IMR-90 (cell line): Measurements from ENCODE around the gene CASP2. TPM values are rescaled to one million over a fixed set of nuclear protein-coding genes. Genes with fewer than 3 reads are reported as not detected.

Experiments
- ATAC-seq: fragments of 200-7000 bp; cut with Tn5 transposase; 2 replicates; pipeline ENCODE4 v1.9.1; 2020; ENCODE audit warnings: low read depth, mild to moderate bottlenecking, moderate library complexity
- BruUV-seq: library from RNA; stranded (reverse); fragments of 400-500 nt; replicated peaks from 2 replicates; lab custom pipeline; 2021; lab: Mats Ljungman, UMichigan
- CTCF ChIA-PET: fragments of 300-600 bp; formaldehyde crosslinking; extraction: SDS; loops from one replicate; lab custom pipeline; 2021; ENCODE audit warnings: antibody characterized with exemption; lab: Yijun Ruan, JAX
- POLR2A ChIA-PET: fragments of 300-600 bp; sonication (Branson Sonifier 250); formaldehyde crosslinking; loops from one replicate; lab custom pipeline; 2022; ENCODE audit warnings: antibody characterized with exemption; ENCODE audit not compliant: unreplicated experiment; lab: Charles Lee
- DNase-seq: peaks from one replicate; pipeline ENCODE4 v3.0.0; 2013
- H2AFZ ChIP-seq: replicated peaks from 2 replicates; pipeline ENCODE3; 2013; ENCODE audit warnings: low read length, mild to moderate bottlenecking; ENCODE audit not compliant: poor library complexity
- H2AK5ac ChIP-seq: 2 replicates; pipeline ENCODE4 v1.6.1; 2013; ENCODE audit warnings: low read depth, low read length, inconsistent platforms
- H2AK9ac ChIP-seq: replicated peaks from 2 replicates; pipeline ENCODE3; 2013; ENCODE audit warnings: mild to moderate bottlenecking, low read depth, low read length, moderate library complexity; ENCODE audit not compliant: poor library complexity
- H2BK120ac ChIP-seq: 2 replicates; pipeline ENCODE4 v1.6.1; 2013; ENCODE audit warnings: low read depth, low read length, inconsistent platforms
- H2BK15ac ChIP-seq: 3 replicates; pipeline ENCODE4 v1.6.1; 2013; ENCODE audit warnings: low read depth, low read length, inconsistent platforms
- H2BK20ac ChIP-seq: 2 replicates; pipeline ENCODE4 v1.6.1; 2013; ENCODE audit warnings: low read depth, mild to moderate bottlenecking, inconsistent platforms, low read length, moderate library complexity
- H2BK5ac ChIP-seq: 2 replicates; pipeline ENCODE4 v1.6.1; 2013; ENCODE audit warnings: mild to moderate bottlenecking, low read depth, low read length, inconsistent platforms; ENCODE audit not compliant: poor library complexity, severe bottlenecking
- H3K14ac ChIP-seq: replicated peaks from 2 replicates; pipeline ENCODE4 v1.6.1; 2013; ENCODE audit warnings: low read depth, low read length, inconsistent platforms
- H3K18ac ChIP-seq: 2 replicates; pipeline ENCODE4 v1.6.1; 2013; ENCODE audit warnings: low read depth, low read length, control low read depth
- H3K23ac ChIP-seq: 2 replicates; pipeline ENCODE4 v1.6.1; 2013; ENCODE audit warnings: low read depth, low read length, inconsistent platforms
- H3K27ac ChIP-seq: 2 replicates; pipeline ENCODE4 v1.5.1; 2013; ENCODE audit warnings: mild to moderate bottlenecking, control low read depth, low read length; ENCODE audit not compliant: insufficient read depth
- H3K27me3 ChIP-seq: 2 replicates; pipeline ENCODE4 v1.6.1; 2013; ENCODE audit warnings: low read length; ENCODE audit not compliant: control insufficient read depth, insufficient read depth
- H3K36me3 ChIP-seq: 2 replicates; pipeline ENCODE4 v1.6.1; 2013; ENCODE audit warnings: low read length, mixed read lengths; ENCODE audit not compliant: control insufficient read depth, insufficient read depth
- H3K4ac ChIP-seq: 2 replicates; pipeline ENCODE4 v1.6.1; 2013; ENCODE audit warnings: low read depth, low read length, inconsistent platforms
- H3K4me1 ChIP-seq: 2 replicates; pipeline ENCODE4 v1.6.1; 2013; ENCODE audit warnings: low read length, mixed read lengths; ENCODE audit not compliant: control insufficient read depth, insufficient read depth
- H3K4me2 ChIP-seq: 2 replicates; pipeline ENCODE4 v1.6.1; 2013; ENCODE audit warnings: low read depth, mild to moderate bottlenecking, control low read depth, low read length, moderate library complexity
- H3K4me3 ChIP-seq: 2 replicates; pipeline ENCODE4 v1.5.1; 2013; ENCODE audit warnings: low read depth, mild to moderate bottlenecking, control low read depth, low read length, moderate library complexity; ENCODE audit not compliant: insufficient read depth
- H3K56ac ChIP-seq: 2 replicates; pipeline ENCODE4 v1.6.1; 2013; ENCODE audit warnings: low read length, inconsistent platforms; ENCODE audit not compliant: insufficient read depth; ENCODE audit errors: extremely low read depth
- H3K79me1 ChIP-seq, 2 experiments: 2 replicates each; pipeline ENCODE4 v1.6.1; 2013; ENCODE audit warnings: low read length in 2 of 2, inconsistent platforms in 1 of 2, low read depth in 1 of 2
- H3K9ac ChIP-seq: 2 replicates; pipeline ENCODE4 v1.6.1; 2013; ENCODE audit warnings: low read depth, low read length, control low read depth
- H3K9me1 ChIP-seq: 2 replicates; pipeline ENCODE4 v1.6.1; 2013; ENCODE audit warnings: low read length, inconsistent platforms; ENCODE audit not compliant: insufficient read depth
- H3K9me3 ChIP-seq: 2 replicates; pipeline ENCODE4 v1.6.1; 2013; ENCODE audit warnings: low read length; ENCODE audit not compliant: control insufficient read depth, insufficient read depth
- H4K20me1 ChIP-seq: 2 replicates; pipeline ENCODE4 v1.6.1; 2013; ENCODE audit warnings: low read length, inconsistent platforms; ENCODE audit not compliant: insufficient read depth
- H4K5ac ChIP-seq: 2 replicates; pipeline ENCODE4 v1.6.1; 2013; ENCODE audit warnings: mild to moderate bottlenecking, low read depth, low read length, control low read depth
- H4K8ac ChIP-seq, 2 experiments: 2 replicates each; pipeline ENCODE4 v1.6.1; 2013; ENCODE audit warnings: low read depth in 2 of 2, low read length in 2 of 2, control low read depth in 1 of 2, inconsistent platforms in 1 of 2
- H4K91ac ChIP-seq: 2 replicates; pipeline ENCODE4 v1.6.1; 2013; ENCODE audit warnings: low read depth, low read length, inconsistent platforms; ENCODE audit not compliant: insufficient read depth
- BHLHE40 ChIP-seq: fragments of 150-350 bp; IDR thresholded peaks from 2 replicates; pipeline ENCODE4 v1.6.1; 2016; ENCODE audit warnings: mild to moderate bottlenecking, low read depth, low read length
- CHD1 ChIP-seq: IDR thresholded peaks from 2 replicates; pipeline ENCODE4 v1.6.1; 2012; ENCODE audit warnings: low read depth, low read length, improper control_type of control experiment
- FOS ChIP-seq: fragments of 150-350 bp; IDR thresholded peaks from 2 replicates; pipeline ENCODE4 v1.6.1; 2016; ENCODE audit warnings: low read depth, low read length
- MAZ ChIP-seq: IDR thresholded peaks from 2 replicates; pipeline ENCODE4 v1.6.1; 2012; ENCODE audit warnings: low read depth, mild to moderate bottlenecking, low read length, improper control_type of control experiment, moderate library complexity, borderline replicate concordance
- MXI1 ChIP-seq: IDR thresholded peaks from 2 replicates; pipeline ENCODE4 v1.6.1; 2012; ENCODE audit warnings: low read depth, mild to moderate bottlenecking, low read length, moderate library complexity, borderline replicate concordance
- NFE2L2 ChIP-seq: fragments of 150-350 bp; IDR thresholded peaks from 2 replicates; pipeline ENCODE4 v1.6.1; 2016; ENCODE audit warnings: low read depth, mild to moderate bottlenecking, low read length
- RAD21 ChIP-seq: IDR thresholded peaks from 2 replicates; pipeline ENCODE4 v1.6.1; 2012; ENCODE audit warnings: low read length, improper control_type of control experiment
- RCOR1 ChIP-seq: IDR thresholded peaks from 2 replicates; pipeline ENCODE4 v1.6.1; 2012; ENCODE audit warnings: mild to moderate bottlenecking, low read length, improper control_type of control experiment; ENCODE audit not compliant: insufficient replicate concordance
- WGBS, 2 experiments: methylation state at CpG; one replicate each; pipeline versions ENCODE4 v1.1.5 to v1.1.7; 2013; ENCODE audit warnings: missing lambda C conversion rate in 2 of 2; ENCODE audit not compliant: insufficient read length in 1 of 2; ENCODE audit errors: extremely low coverage in 2 of 2; 5-methylcytosine and 5-hydroxymethylcytosine counted together
- dilution Hi-C: fragments of 300-500 bp; cut with HindIII; formaldehyde crosslinking; loops from one replicate; pipeline ENCODE4 v1.14.3; 2018; ENCODE audit warnings: low sequenced_read_pairs; ENCODE audit not compliant: unreplicated experiment
- in situ Hi-C: fragments of 300-500 bp; cut with MboI; formaldehyde crosslinking; loops from 3 replicates; pipeline ENCODE4 v1.14.3; 2019; ENCODE audit warnings: low sequenced_read_pairs, inconsistent platforms, mixed read lengths
- intact Hi-C: fragments of 100-400 bp; cut with micrococcal nuclease; formaldehyde crosslinking; loops from 2 replicates; pipeline ENCODE4 v1.10.0; 2022
- polyA plus RNA-seq, 3 experiments: library from polyadenylated mRNA; depleted of rRNA; stranded (reverse); fragments of >200 nt; gene quantifications; 2 replicates each; pipeline ENCODE4 v1.2.3, GENCODE V29; 2012; ENCODE audit warnings: low replicate concordance in 1 of 3
- total RNA-seq: library from RNA; depleted of rRNA; stranded (reverse); fragments of >200 nt; gene quantifications from 2 replicates; pipeline ENCODE4 v1.2.3, GENCODE V29; 2012
- TF ChIP-seq, protein P1 (sequence below): fragments of 150-350 bp; IDR thresholded peaks from 2 replicates; pipeline ENCODE4 v1.6.1; 2017; ENCODE audit warnings: mild to moderate bottlenecking, antibody characterized with exemption, low read length, low read depth
- TF ChIP-seq, protein P2 (sequence below): fragments of 150-350 bp; IDR thresholded peaks from 2 replicates; pipeline ENCODE4 v1.6.1; 2016; ENCODE audit warnings: low read depth, mild to moderate bottlenecking, low read length, moderate library complexity, borderline replicate concordance
- TF ChIP-seq, protein P3 (sequence below): conservative IDR thresholded peaks from 2 replicates; pipeline ENCODE4 v1.5.1; 2012; ENCODE audit warnings: mild to moderate bottlenecking, low read depth, low read length, improper control_type of control experiment

The CASP2 gene
- total and polyA plus RNA-seq, 2 of the 4 experiments (the other 2 are of a cell fraction), result 15.4 to 25.6 TPM

DNA sequence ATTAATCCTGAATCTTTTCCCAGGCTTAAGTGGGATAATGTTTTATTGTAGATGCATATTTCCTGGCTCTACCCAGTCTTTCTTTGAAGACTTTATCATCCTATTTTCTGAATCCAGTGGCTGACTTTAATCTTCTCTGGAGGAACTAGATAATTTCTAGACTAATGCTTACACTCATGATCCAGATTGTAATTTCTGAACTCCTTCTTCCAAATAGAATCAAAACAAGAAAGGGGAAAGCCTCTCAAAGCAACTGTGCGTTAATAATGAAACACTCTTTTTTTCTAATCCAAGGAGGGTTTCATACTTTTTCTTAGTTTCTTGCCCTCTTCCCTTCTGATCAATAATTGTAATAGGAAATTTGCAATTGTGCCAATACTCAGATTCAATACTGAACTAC lies 16.9 kb upstream of the CASP2 start:
- Histone ChIP-seq H4K8ac (no peak overlapping the region), H3K4me2 (no peak overlapping the region), H3K56ac (no peak overlapping the region), H2BK15ac (no peak overlapping the region), H3K27ac (no peak overlapping the region), H2AK9ac (no peak overlapping the region), H2AFZ (no peak overlapping the region), H3K9ac (no peak overlapping the region), H3K79me1 (no peaks in the 10 kb centered on the region), H3K36me3 (peaks cover 22% of the 10 kb centered on the region), H3K18ac (no peak overlapping the region), H2BK20ac (no peak overlapping the region), H4K5ac (no peak overlapping the region), H3K14ac (no peak overlapping the region), H2BK120ac (no peak overlapping the region), H3K4me1 (no peaks in the 10 kb centered on the region), H3K9me1 (no peaks in the 10 kb centered on the region), H3K4me3 (no peak overlapping the region), H3K9me3 (no peaks in the 10 kb centered on the region), H3K4ac (no peak overlapping the region), H4K20me1 (no peaks in the 10 kb centered on the region), H2AK5ac (no peak overlapping the region), H3K27me3 (no peaks in the 10 kb centered on the region), H3K23ac (no peak overlapping the region), H4K91ac (no peak overlapping the region), H2BK5ac (no peak overlapping the region)
- BruUV-seq, result no TSS peak
- TF ChIP-seq MXI1, result no peak
- TF ChIP-seq NFE2L2, result no peak
- TF ChIP-seq, protein P1, sequence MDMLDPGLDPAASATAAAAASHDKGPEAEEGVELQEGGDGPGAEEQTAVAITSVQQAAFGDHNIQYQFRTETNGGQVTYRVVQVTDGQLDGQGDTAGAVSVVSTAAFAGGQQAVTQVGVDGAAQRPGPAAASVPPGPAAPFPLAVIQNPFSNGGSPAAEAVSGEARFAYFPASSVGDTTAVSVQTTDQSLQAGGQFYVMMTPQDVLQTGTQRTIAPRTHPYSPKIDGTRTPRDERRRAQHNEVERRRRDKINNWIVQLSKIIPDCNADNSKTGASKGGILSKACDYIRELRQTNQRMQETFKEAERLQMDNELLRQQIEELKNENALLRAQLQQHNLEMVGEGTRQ, result no peak
- TF ChIP-seq, protein P2, sequence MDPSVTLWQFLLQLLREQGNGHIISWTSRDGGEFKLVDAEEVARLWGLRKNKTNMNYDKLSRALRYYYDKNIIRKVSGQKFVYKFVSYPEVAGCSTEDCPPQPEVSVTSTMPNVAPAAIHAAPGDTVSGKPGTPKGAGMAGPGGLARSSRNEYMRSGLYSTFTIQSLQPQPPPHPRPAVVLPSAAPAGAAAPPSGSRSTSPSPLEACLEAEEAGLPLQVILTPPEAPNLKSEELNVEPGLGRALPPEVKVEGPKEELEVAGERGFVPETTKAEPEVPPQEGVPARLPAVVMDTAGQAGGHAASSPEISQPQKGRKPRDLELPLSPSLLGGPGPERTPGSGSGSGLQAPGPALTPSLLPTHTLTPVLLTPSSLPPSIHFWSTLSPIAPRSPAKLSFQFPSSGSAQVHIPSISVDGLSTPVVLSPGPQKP, result no peak
- no peak for TF ChIP-seq RAD21
- TF ChIP-seq, protein P3, sequence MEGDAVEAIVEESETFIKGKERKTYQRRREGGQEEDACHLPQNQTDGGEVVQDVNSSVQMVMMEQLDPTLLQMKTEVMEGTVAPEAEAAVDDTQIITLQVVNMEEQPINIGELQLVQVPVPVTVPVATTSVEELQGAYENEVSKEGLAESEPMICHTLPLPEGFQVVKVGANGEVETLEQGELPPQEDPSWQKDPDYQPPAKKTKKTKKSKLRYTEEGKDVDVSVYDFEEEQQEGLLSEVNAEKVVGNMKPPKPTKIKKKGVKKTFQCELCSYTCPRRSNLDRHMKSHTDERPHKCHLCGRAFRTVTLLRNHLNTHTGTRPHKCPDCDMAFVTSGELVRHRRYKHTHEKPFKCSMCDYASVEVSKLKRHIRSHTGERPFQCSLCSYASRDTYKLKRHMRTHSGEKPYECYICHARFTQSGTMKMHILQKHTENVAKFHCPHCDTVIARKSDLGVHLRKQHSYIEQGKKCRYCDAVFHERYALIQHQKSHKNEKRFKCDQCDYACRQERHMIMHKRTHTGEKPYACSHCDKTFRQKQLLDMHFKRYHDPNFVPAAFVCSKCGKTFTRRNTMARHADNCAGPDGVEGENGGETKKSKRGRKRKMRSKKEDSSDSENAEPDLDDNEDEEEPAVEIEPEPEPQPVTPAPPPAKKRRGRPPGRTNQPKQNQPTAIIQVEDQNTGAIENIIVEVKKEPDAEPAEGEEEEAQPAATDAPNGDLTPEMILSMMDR, result no peak
- TF ChIP-seq RCOR1, result no peak
- TF ChIP-seq FOS, result no peak
- no peak for TF ChIP-seq MAZ
- no peak for TF ChIP-seq CHD1
- TF ChIP-seq BHLHE40, result no peak
- no CpG with 5 or more reads among the region's 1 CpG for WGBS, 2 experiments
- ChIA-PET POLR2A (no interaction called here), CTCF (no interaction called here)
- in situ Hi-C loops (no loop called here), intact Hi-C loops (no loop called here), dilution Hi-C loops (no loop called here)
- ATAC-seq, result no peak
- DNase-seq, result no peak
